H1 (cell line): ENCODE data around the gene OSBPL9. TPM values are rescaled to one million over a fixed set of nuclear protein-coding genes. Genes with fewer than 3 reads are reported as not detected.

Experiments
- CTCF ChIA-PET: fragments of 300-600 bp; sonication (Branson Sonifier 250); formaldehyde crosslinking; loops from one replicate; lab custom pipeline; 2021; ENCODE audit not compliant: partially characterized antibody; lab: Charles Lee
- POLR2A ChIA-PET: fragments of 300-600 bp; sonication (Branson Sonifier 250); formaldehyde crosslinking; loops from one replicate; lab custom pipeline; 2021; ENCODE audit warnings: inconsistent platforms; ENCODE audit not compliant: partially characterized antibody; lab: Charles Lee
- DNase-seq, 2 experiments: peaks; one replicate each; pipeline versions ENCODE4 v3.0.0 to v3.0.0-alpha.2; 2010 to 2022; ENCODE audit warnings: low spot score in 2 of 2, low read depth in 1 of 2, mixed read lengths in 1 of 2
- FAIRE-seq: peaks from 2 replicates; lab custom pipeline; 2011; peaks lifted over from hg19 to GRCh38; lab: Jason Lieb, UNC
- H2AFZ ChIP-seq: 2 replicates; pipeline ENCODE4 v1.8.1; 2012; ENCODE audit warnings: low read length, inconsistent platforms
- H2AK5ac ChIP-seq: 2 replicates; pipeline ENCODE4 v1.6.1; 2013; ENCODE audit warnings: low read depth, low read length
- H2BK120ac ChIP-seq: replicated peaks from 2 replicates; pipeline ENCODE3; 2013; ENCODE audit warnings: low read depth, low read length, inconsistent platforms
- H2BK12ac ChIP-seq: 2 replicates; pipeline ENCODE4 v1.6.1; 2013; ENCODE audit warnings: low read depth, low read length
- H2BK15ac ChIP-seq: 2 replicates; pipeline ENCODE4 v1.6.1; 2013; ENCODE audit warnings: low read length
- H2BK20ac ChIP-seq: 2 replicates; pipeline ENCODE4 v1.6.1; 2013; ENCODE audit warnings: low read length
- H2BK5ac ChIP-seq: 2 replicates; pipeline ENCODE4 v1.6.1; 2013; ENCODE audit warnings: low read depth, low read length
- H3K14ac ChIP-seq: 2 replicates; pipeline ENCODE4 v1.6.1; 2013; ENCODE audit warnings: inconsistent platforms; ENCODE audit not compliant: insufficient read length
- H3K18ac ChIP-seq: 2 replicates; pipeline ENCODE4 v1.6.1; 2013; ENCODE audit warnings: low read length; ENCODE audit errors: extremely low read depth
- H3K23ac ChIP-seq: 2 replicates; pipeline ENCODE4 v1.6.1; 2013; ENCODE audit warnings: inconsistent platforms; ENCODE audit not compliant: insufficient read length
- H3K23me2 ChIP-seq: 2 replicates; pipeline ENCODE4 v1.6.1; 2013; ENCODE audit warnings: low read depth, low read length
- H3K27ac ChIP-seq: 2 replicates; pipeline ENCODE4 v1.6.1; 2011; ENCODE audit warnings: low read depth, low read length, inconsistent platforms
- H3K27me3 ChIP-seq, 4 experiments: replicated peaks in 1 of 4; 1 replicate in 1 of 4; 2 replicates in 3 of 4; pipeline versions ENCODE4 v1.6.1 to v1.8.1; 2011 to 2013; ENCODE audit warnings: low read length in 3 of 4, mild to moderate bottlenecking in 3 of 4, inconsistent platforms in 2 of 4, mixed read lengths in 2 of 4, moderate library complexity in 1 of 4; ENCODE audit not compliant: control insufficient read depth in 3 of 4, insufficient read depth in 3 of 4; ENCODE audit errors: extremely low read depth in 1 of 4
- H3K36me3 ChIP-seq, 4 experiments: 2 replicates each; pipeline versions ENCODE4 v1.6.1 to v1.8.1; 2011 to 2013; ENCODE audit warnings: mild to moderate bottlenecking in 4 of 4, low read length in 3 of 4, moderate library complexity in 2 of 4, control low read depth in 1 of 4, inconsistent platforms in 1 of 4; ENCODE audit not compliant: insufficient read depth in 4 of 4, control insufficient read depth in 2 of 4
- H3K4ac ChIP-seq: replicated peaks from 2 replicates; pipeline ENCODE3; 2013; ENCODE audit warnings: low read length, low read depth, mixed read lengths, inconsistent platforms; ENCODE audit not compliant: insufficient read length
- H3K4me1 ChIP-seq, 4 experiments: replicated peaks in 1 of 4; 1 replicate in 1 of 4; 2 replicates in 3 of 4; pipeline versions ENCODE4 v1.6.1 to v1.8.1; 2011 to 2013; ENCODE audit warnings: low read length in 3 of 4, inconsistent platforms in 2 of 4, mixed read lengths in 1 of 4; ENCODE audit not compliant: insufficient read depth in 4 of 4, control insufficient read depth in 3 of 4
- H3K4me2 ChIP-seq, 2 experiments: 2 replicates each; pipeline versions ENCODE4 v1.6.1 to v1.8.1; 2011 to 2013; ENCODE audit warnings: low read depth in 2 of 2, low read length in 2 of 2, control low read depth in 1 of 2, inconsistent platforms in 1 of 2, mild to moderate bottlenecking in 1 of 2; ENCODE audit not compliant: insufficient read depth in 1 of 2
- H3K4me3 ChIP-seq, 4 experiments: fragments of 200-600, 300-600 bp in 1 of 4; sonication (generic), shearing (Covaris generic), sonication (Bioruptor Twin) in 1 of 4; 2 replicates each; pipeline versions ENCODE4 v1.5.1 to v1.8.1; 2011 to 2016; ENCODE audit warnings: low read length in 4 of 4, low read depth in 3 of 4, control low read depth in 2 of 4, inconsistent platforms in 2 of 4, mild to moderate bottlenecking in 2 of 4, mixed read lengths in 1 of 4, moderate library complexity in 1 of 4; ENCODE audit not compliant: insufficient read depth in 2 of 4; ENCODE audit errors: extremely low read depth in 1 of 4
- H3K56ac ChIP-seq: replicated peaks from 2 replicates; pipeline ENCODE3; 2013; ENCODE audit warnings: low read depth, mild to moderate bottlenecking, mixed read lengths, low read length, inconsistent platforms; ENCODE audit not compliant: insufficient read length
- H3K79me1 ChIP-seq: 2 replicates; pipeline ENCODE4 v1.6.1; 2013; ENCODE audit warnings: low read depth, low read length, control low read depth
- H3K79me2 ChIP-seq, 2 experiments: 2 replicates each; pipeline versions ENCODE4 v1.6.1 to v1.8.1; 2012 to 2013; ENCODE audit warnings: low read length in 2 of 2, mild to moderate bottlenecking in 2 of 2, inconsistent platforms in 1 of 2; ENCODE audit not compliant: insufficient read depth in 2 of 2, control insufficient read depth in 1 of 2
- H3K9ac ChIP-seq, 4 experiments: replicated peaks in 1 of 4; 1 replicate in 1 of 4; 2 replicates in 3 of 4; pipeline versions ENCODE4 v1.6.1 to v1.8.1; 2011 to 2013; ENCODE audit warnings: low read depth in 3 of 4, low read length in 3 of 4, control low read depth in 2 of 4, mild to moderate bottlenecking in 2 of 4, moderate library complexity in 2 of 4, inconsistent platforms in 1 of 4; ENCODE audit errors: extremely low read depth in 1 of 4
- H3K9me3 ChIP-seq, 2 experiments: 2 replicates each; pipeline versions ENCODE4 v1.6.1 to v1.8.1; 2012 to 2013; ENCODE audit warnings: mild to moderate bottlenecking in 2 of 2, moderate library complexity in 2 of 2, control low read depth in 1 of 2, inconsistent platforms in 1 of 2, low read depth in 1 of 2, low read length in 1 of 2, mixed read lengths in 1 of 2; ENCODE audit not compliant: insufficient read depth in 2 of 2
- H4K20me1 ChIP-seq, 2 experiments: replicated peaks in 1 of 2; 2 replicates each; pipeline versions ENCODE3 to v1.8.1; 2011 to 2013; ENCODE audit warnings: inconsistent platforms in 2 of 2, low read length in 2 of 2, mild to moderate bottlenecking in 1 of 2; ENCODE audit not compliant: insufficient read depth in 2 of 2, control insufficient read depth in 1 of 2
- H4K5ac ChIP-seq: 2 replicates; pipeline ENCODE4 v1.6.1; 2013; ENCODE audit warnings: low read length, low read depth, mixed read lengths, inconsistent platforms; ENCODE audit not compliant: insufficient read length
- H4K8ac ChIP-seq: 2 replicates; pipeline ENCODE4 v1.8.0; 2013; ENCODE audit warnings: mild to moderate bottlenecking, moderate library complexity, low read length, inconsistent platforms; ENCODE audit not compliant: insufficient read depth; ENCODE audit errors: extremely low read depth
- H4K91ac ChIP-seq: replicated peaks from 2 replicates; pipeline ENCODE3; 2013; ENCODE audit warnings: low read length, mixed read lengths, inconsistent platforms; ENCODE audit not compliant: insufficient read length
- GTF2F1 ChIP-seq: IDR thresholded peaks from 2 replicates; pipeline ENCODE4 v1.6.1; 2012; ENCODE audit warnings: low read depth, low read length, improper control_type of control experiment, borderline replicate concordance
- TCF12 ChIP-seq: IDR thresholded peaks from 2 replicates; pipeline ENCODE4 v1.6.1; 2011; ENCODE audit warnings: low read depth, mild to moderate bottlenecking, low read length
- WGBS, 2 experiments: shearing (Covaris generic) in 1 of 2; methylation state at CpG; one replicate each; pipeline versions ENCODE4 v1.1.6 to v1.1.7; 2013 to 2015; ENCODE audit warnings: low lambda C conversion rate in 2 of 2, mixed read lengths in 2 of 2, inconsistent platforms in 1 of 2, low coverage in 1 of 2, missing lambda C conversion rate in 1 of 2; ENCODE audit not compliant: insufficient replicate concordance in 2 of 2, insufficient coverage in 1 of 2, insufficient read length in 1 of 2; ENCODE audit errors: extremely low coverage in 1 of 2, missing lambda C conversion rate in 1 of 2; 5-methylcytosine and 5-hydroxymethylcytosine counted together
- polyA plus RNA-seq, 7 experiments: library from polyadenylated mRNA; depleted of rRNA in 3 of 7; stranded (reverse) in 5 of 7; unstranded in 2 of 7; fragments of >200 nt in 5 of 7; fragments of 200-250 nt in 2 of 7; gene quantifications; 1 replicate in 5 of 7; 2 replicates in 1 of 7; 4 replicates in 1 of 7; pipeline versions ENCODE4 v1.2.1 to v1.2.3, GENCODE V29; 2011 to 2013; ENCODE audit warnings: missing spikeins in 2 of 7, mixed read lengths in 2 of 7
- total RNA-seq: library from RNA; stranded (reverse); fragmentation: NEBNext Ultra II Directional; extraction: Animal tissue kit (Norgen Biotek cat#: 25700); gene quantifications from 2 replicates; pipeline ENCODE4 v1.2.1, GENCODE V29; 2021

OSBPL9 gene
- total and polyA plus RNA-seq, 2 of the 8 experiments (the other 6 are each of a cell fraction or from before 2014, with no cell fraction given): 58.2 to 71.6 TPM

- WGBS, 2 experiments: 94% methylated on average over 18 of the region's 20 CpGs; no CpG with 5 or more reads in 1 of the 2 experiments
- no peak for FAIRE-seq
- H4K91ac ChIP-seq: no peak overlapping the region
These were observed 22.2 kb upstream of the OSBPL9 start for GRCh38 chr1:51594716-51595115.

More at GRCh38 chr1:51594716-51595115, 22.2 kb upstream of the OSBPL9 start:
- Histone ChIP-seq H4K8ac (no peak overlapping the region), H3K23ac (no peak overlapping the region), H2AK5ac (no peak overlapping the region), H3K36me3 (no peaks in the 10 kb centered on the region), H2AFZ (no peak overlapping the region), H4K20me1 (no peaks in the 10 kb centered on the region), H2BK5ac (no peak overlapping the region), H2BK120ac (no peak overlapping the region), H3K79me2 (no peaks in the 10 kb centered on the region), H4K5ac (no peak overlapping the region), H3K56ac (no peak overlapping the region), H2BK12ac (no peak overlapping the region), H3K79me1 (no peaks in the 10 kb centered on the region), H3K9ac (no peak overlapping the region), H3K4me1 (no peaks in the 10 kb centered on the region), H3K23me2 (no peaks in the 10 kb centered on the region; the same call in 1 of the 2 replicates), H2BK20ac (no peak overlapping the region), H3K18ac (no peak overlapping the region), H3K9me3 (no peaks in the 10 kb centered on the region), H3K4ac (no peak overlapping the region), H3K27me3 (no peaks in the 10 kb centered on the region), H2BK15ac (no peak overlapping the region), H3K4me2 (no peak overlapping the region), H3K4me3 (no peak overlapping the region), H3K27ac (no peak overlapping the region), H3K14ac (no peak overlapping the region)
- ChIA-PET CTCF (interaction anchor here (1.5 kb wide), 1 partner anchor 16 kb away, joined by 4 read pairs; no protein-coding TSS in a partner anchor), POLR2A (no interaction called here)
- TF ChIP-seq GTF2F1 (no peak), TCF12 (no peak)
- no peak for DNase-seq
